HepG2 (cell line): ENCODE data around the gene CD72. TPM values are rescaled to one million over a fixed set of nuclear protein-coding genes. Genes with fewer than 3 reads are reported as not detected.

ENCODE experiments used
- ATAC-seq: fragments of 200-7000 bp; cut with Tn5 transposase; 3 replicates; pipeline ENCODE4 v1.9.1; 2020; ENCODE audit warnings: mild to moderate bottlenecking, moderate library complexity
- BruUV-seq: library from RNA; stranded (reverse); fragments of 400-500 nt; replicated peaks from 2 replicates; lab custom pipeline; 2021; lab: Mats Ljungman, UMichigan
- CTCF ChIA-PET: fragments of 300-600 bp; formaldehyde crosslinking; extraction: SDS; loops from one replicate; lab custom pipeline; 2021; ENCODE audit warnings: low total read pairs, inconsistent platforms, low intra/inter-chr PET ratio; lab: Yijun Ruan, JAX
- POLR2A ChIA-PET: fragments of 350-600 bp; sonication (Branson Sonifier 250); formaldehyde crosslinking; loops from one replicate; lab custom pipeline; 2020; ENCODE audit warnings: antibody characterized with exemption, inconsistent platforms; lab: Yijun Ruan, JAX
- DNase-seq: peaks from one replicate; pipeline ENCODE4 v3.0.0-alpha.2; 2015; ENCODE audit warnings: low spot score
- FAIRE-seq: peaks from 3 replicates; lab custom pipeline; 2011; peaks lifted over from hg19 to GRCh38; lab: Jason Lieb, UNC
- H2AFZ ChIP-seq: one replicate; pipeline ENCODE4 v1.6.1; 2011; ENCODE audit warnings: low read length, inconsistent platforms
- H3K27ac ChIP-seq: fragments of 300-600 bp; 3 replicates; pipeline ENCODE4 v1.8.0; 2011; ENCODE audit warnings: mixed run types, mild to moderate bottlenecking, mixed read lengths, low read length, inconsistent platforms; ENCODE audit not compliant: insufficient read depth; ENCODE audit errors: extremely low read length
- H3K27me3 ChIP-seq, 2 experiments: fragments of 200-600 bp in 1 of 2; 2 replicates in 1 of 2; 3 replicates in 1 of 2; pipeline versions ENCODE4 v1.6.0 to v1.8.0; 2011; ENCODE audit warnings: low read length in 2 of 2, mild to moderate bottlenecking in 2 of 2, moderate library complexity in 2 of 2, inconsistent platforms in 1 of 2; ENCODE audit not compliant: insufficient read depth in 2 of 2, control insufficient read depth in 1 of 2
- H3K36me3 ChIP-seq, 2 experiments: fragments of 200-600 bp in 1 of 2; replicated peaks in 1 of 2; 2 replicates in 1 of 2; 3 replicates in 1 of 2; pipeline versions ENCODE4 v1.5.1 to v1.8.0; 2011; ENCODE audit warnings: low read length in 2 of 2, inconsistent platforms in 1 of 2; ENCODE audit not compliant: insufficient read depth in 2 of 2, control insufficient read depth in 1 of 2
- H3K4me1 ChIP-seq: 2 replicates; pipeline ENCODE4 v1.5.1; 2012; ENCODE audit warnings: low read length, inconsistent platforms; ENCODE audit not compliant: insufficient read depth
- H3K4me2 ChIP-seq: 2 replicates; pipeline ENCODE4 v1.6.0; 2011; ENCODE audit warnings: low read depth, low read length, inconsistent platforms
- H3K4me3 ChIP-seq, 3 experiments: fragments of 200-600 bp in 1 of 3; sonication (generic), shearing (Covaris generic) in 1 of 3; replicated peaks in 1 of 3; 2 replicates each; pipeline ENCODE4 v1.5.1; 2011 to 2016; ENCODE audit warnings: low read length in 3 of 3, inconsistent platforms in 2 of 3, low read depth in 2 of 3, mild to moderate bottlenecking in 2 of 3, control low read depth in 1 of 3, mixed read lengths in 1 of 3; ENCODE audit not compliant: insufficient read depth in 1 of 3
- H3K79me2 ChIP-seq: one replicate; pipeline ENCODE4 v1.6.1; 2011; ENCODE audit warnings: low read length, inconsistent platforms; ENCODE audit not compliant: insufficient read depth
- H3K9ac ChIP-seq: 2 replicates; pipeline ENCODE4 v1.6.0; 2011; ENCODE audit warnings: mild to moderate bottlenecking, low read depth, low read length, inconsistent platforms; ENCODE audit not compliant: insufficient read depth
- H3K9me3 ChIP-seq: 2 replicates; pipeline ENCODE4 v1.5.1; 2012; ENCODE audit warnings: mild to moderate bottlenecking, low read length
- H4K20me1 ChIP-seq: 2 replicates; pipeline ENCODE4 v1.6.0; 2011; ENCODE audit warnings: inconsistent platforms, mild to moderate bottlenecking, low read length, moderate library complexity; ENCODE audit not compliant: insufficient read depth
- ARHGAP35 ChIP-seq: sonication (generic); formaldehyde crosslinking; IDR thresholded peaks from 2 replicates; pipeline ENCODE4 v1.9.0; 2022; ENCODE audit warnings: mild to moderate bottlenecking, inconsistent platforms, moderate library complexity, missing genetic modification reagents, borderline replicate concordance
- ESRRA ChIP-seq: sonication (generic); formaldehyde crosslinking; IDR thresholded peaks from 2 replicates; pipeline ENCODE4 v1.5.1; 2020; ENCODE audit warnings: mild to moderate bottlenecking, low read depth, missing genetic modification reagents
- HIVEP1 ChIP-seq: sonication (generic); formaldehyde crosslinking; IDR thresholded peaks from 2 replicates; pipeline ENCODE4 v1.4.0; 2020; ENCODE audit warnings: mild to moderate bottlenecking, missing genetic modification reagents
- HOXA3 ChIP-seq: sonication (generic); formaldehyde crosslinking; IDR thresholded peaks from 2 replicates; pipeline ENCODE4 v1.5.0; 2020; ENCODE audit warnings: missing genetic modification reagents
- JUN ChIP-seq: sonication (generic); formaldehyde crosslinking; IDR thresholded peaks from 2 replicates; pipeline ENCODE4 v1.4.0; 2020; ENCODE audit warnings: mild to moderate bottlenecking, missing genetic modification reagents
- NAIF1 ChIP-seq: sonication (generic); formaldehyde crosslinking; IDR thresholded peaks from 2 replicates; pipeline ENCODE4 v1.5.0; 2020; ENCODE audit warnings: mild to moderate bottlenecking, missing genetic modification reagents, borderline replicate concordance
- ZBTB7B ChIP-seq: sonication (generic); formaldehyde crosslinking; IDR thresholded peaks from 2 replicates; pipeline ENCODE4 v1.4.0; 2020; ENCODE audit warnings: missing genetic modification reagents
- ZNF232 ChIP-seq: sonication (generic); formaldehyde crosslinking; IDR thresholded peaks from 2 replicates; pipeline ENCODE4 v1.4.0; 2020; ENCODE audit warnings: missing genetic modification reagents, borderline replicate concordance
- ZNF44 ChIP-seq: sonication (generic); formaldehyde crosslinking; IDR thresholded peaks from 2 replicates; pipeline ENCODE4 v1.5.1; 2020; ENCODE audit warnings: mild to moderate bottlenecking, missing genetic modification reagents
- ZNF569 ChIP-seq: sonication (generic); formaldehyde crosslinking; IDR thresholded peaks from 2 replicates; pipeline ENCODE4 v1.5.0; 2020; ENCODE audit warnings: mild to moderate bottlenecking, missing genetic modification reagents, moderate library complexity, borderline replicate concordance
- WGBS: methylation state at CpG from one replicate; pipeline ENCODE4 v1.1.6; 2017; ENCODE audit warnings: low lambda C conversion rate; 5-methylcytosine and 5-hydroxymethylcytosine counted together
- in situ Hi-C: cut with HindIII; loops from 2 replicates; pipeline ENCODE4 v1.10.0; 2017; ENCODE audit warnings: low pct_unique_long_range_greater_than_20kb; ENCODE audit not compliant: extremely low pct_ligation_motif_present
- intact Hi-C: fragments of 100-400 bp; cut with micrococcal nuclease; formaldehyde crosslinking; loops from one replicate; pipeline ENCODE4 v1.10.0; 2022; ENCODE audit not compliant: unreplicated experiment
- polyA plus RNA-seq, 8 experiments: library from polyadenylated mRNA; depleted of rRNA in 3 of 8; stranded (reverse) in 7 of 8; unstranded in 1 of 8; fragments of >200 nt; fragmentation: Illumina TruSeq in 4 of 8; extraction: Trizol in 4 of 8; gene quantifications; 2 replicates each; pipeline versions ENCODE4 v1.2.1 to v1.2.3, GENCODE V29; 2011 to 2016; ENCODE audit warnings: low read depth in 4 of 8, missing spikeins in 1 of 8, mixed read lengths in 1 of 8; ENCODE audit not compliant: insufficient read depth in 1 of 8
- total RNA-seq, 5 experiments: library from RNA; depleted of rRNA; stranded (reverse); fragments of >200 nt; fragmentation: Illumina TruSeq; extraction: Trizol; gene quantifications; 2 replicates each; pipeline ENCODE4 v1.2.3, GENCODE V29; 2016; ENCODE audit warnings: low read depth in 1 of 5
- TF ChIP-seq, protein P1 (sequence below): sonication (generic); formaldehyde crosslinking; IDR thresholded peaks from 2 replicates; pipeline ENCODE4 v1.8.0; 2022; ENCODE audit warnings: mild to moderate bottlenecking, missing genetic modification reagents; ENCODE audit not compliant: insufficient replicate concordance
- TF ChIP-seq, protein P2 (sequence below): sonication (generic); formaldehyde crosslinking; IDR thresholded peaks from 2 replicates; pipeline ENCODE4 v1.5.1; 2020; ENCODE audit warnings: mild to moderate bottlenecking, missing genetic modification reagents, borderline replicate concordance
- TF ChIP-seq, protein P3 (sequence below): sonication (generic); formaldehyde crosslinking; conservative IDR thresholded peaks from 2 replicates; pipeline ENCODE4 v1.4.0; 2020; ENCODE audit warnings: missing genetic modification reagents
- TF ChIP-seq, protein P4 (sequence below): sonication (generic); formaldehyde crosslinking; IDR thresholded peaks from 2 replicates; pipeline ENCODE4 v1.5.0; 2020; ENCODE audit warnings: missing genetic modification reagents
- TF ChIP-seq, protein P5 (sequence below): sonication (generic); formaldehyde crosslinking; IDR thresholded peaks from 2 replicates; pipeline ENCODE4 v1.4.0; 2020; ENCODE audit warnings: mild to moderate bottlenecking, missing genetic modification reagents, borderline replicate concordance

The CD72 gene
- total and polyA plus RNA-seq, 2 of the 13 experiments (the other 11 are each of a cell fraction or from before 2014, with no cell fraction given): 0.18 to 1.1 TPM

DNA sequence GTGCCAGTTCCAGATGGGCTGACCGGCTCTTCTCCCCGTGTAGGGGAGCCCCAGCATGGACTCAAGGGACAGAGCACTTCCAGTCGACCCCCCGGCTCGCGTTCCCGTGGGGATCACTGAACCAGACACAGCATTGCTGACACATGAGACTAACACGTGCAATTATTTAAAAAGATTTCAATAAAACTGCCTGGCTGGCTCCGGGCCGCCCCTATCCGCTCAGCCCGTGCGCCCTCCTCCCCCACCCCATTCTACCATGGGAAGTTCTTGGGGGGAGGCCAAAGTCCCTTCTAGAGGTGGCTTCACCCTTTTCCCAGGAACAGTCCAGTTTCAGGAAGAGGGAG, 8.4 kb downstream of the CD72 start (continued):
- TF ChIP-seq, protein P1, sequence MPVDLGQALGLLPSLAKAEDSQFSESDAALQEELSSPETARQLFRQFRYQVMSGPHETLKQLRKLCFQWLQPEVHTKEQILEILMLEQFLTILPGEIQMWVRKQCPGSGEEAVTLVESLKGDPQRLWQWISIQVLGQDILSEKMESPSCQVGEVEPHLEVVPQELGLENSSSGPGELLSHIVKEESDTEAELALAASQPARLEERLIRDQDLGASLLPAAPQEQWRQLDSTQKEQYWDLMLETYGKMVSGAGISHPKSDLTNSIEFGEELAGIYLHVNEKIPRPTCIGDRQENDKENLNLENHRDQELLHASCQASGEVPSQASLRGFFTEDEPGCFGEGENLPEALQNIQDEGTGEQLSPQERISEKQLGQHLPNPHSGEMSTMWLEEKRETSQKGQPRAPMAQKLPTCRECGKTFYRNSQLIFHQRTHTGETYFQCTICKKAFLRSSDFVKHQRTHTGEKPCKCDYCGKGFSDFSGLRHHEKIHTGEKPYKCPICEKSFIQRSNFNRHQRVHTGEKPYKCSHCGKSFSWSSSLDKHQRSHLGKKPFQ: no peak
- no peak for TF ChIP-seq JUN (CRISPR knock-in tag)
- TF ChIP-seq, protein P2, sequence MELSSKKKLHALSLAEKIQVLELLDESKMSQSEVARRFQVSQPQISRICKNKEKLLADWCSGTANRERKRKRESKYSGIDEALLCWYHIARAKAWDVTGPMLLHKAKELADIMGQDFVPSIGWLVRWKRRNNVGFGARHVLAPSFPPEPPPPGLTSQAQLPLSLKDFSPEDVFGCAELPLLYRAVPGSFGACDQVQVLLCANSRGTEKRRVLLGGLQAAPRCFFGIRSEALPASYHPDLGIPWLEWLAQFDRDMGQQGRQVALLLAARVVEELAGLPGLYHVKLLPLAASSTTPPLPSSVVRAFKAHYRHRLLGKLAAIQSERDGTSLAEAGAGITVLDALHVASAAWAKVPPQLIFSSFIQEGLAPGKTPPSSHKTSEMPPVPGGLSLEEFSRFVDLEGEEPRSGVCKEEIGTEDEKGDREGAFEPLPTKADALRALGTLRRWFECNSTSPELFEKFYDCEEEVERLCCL (CRISPR knock-in tag): no peak
- TF ChIP-seq ZNF44 (CRISPR knock-in tag): no peak
- TF ChIP-seq ZNF232 (CRISPR knock-in tag): no peak

DNA sequence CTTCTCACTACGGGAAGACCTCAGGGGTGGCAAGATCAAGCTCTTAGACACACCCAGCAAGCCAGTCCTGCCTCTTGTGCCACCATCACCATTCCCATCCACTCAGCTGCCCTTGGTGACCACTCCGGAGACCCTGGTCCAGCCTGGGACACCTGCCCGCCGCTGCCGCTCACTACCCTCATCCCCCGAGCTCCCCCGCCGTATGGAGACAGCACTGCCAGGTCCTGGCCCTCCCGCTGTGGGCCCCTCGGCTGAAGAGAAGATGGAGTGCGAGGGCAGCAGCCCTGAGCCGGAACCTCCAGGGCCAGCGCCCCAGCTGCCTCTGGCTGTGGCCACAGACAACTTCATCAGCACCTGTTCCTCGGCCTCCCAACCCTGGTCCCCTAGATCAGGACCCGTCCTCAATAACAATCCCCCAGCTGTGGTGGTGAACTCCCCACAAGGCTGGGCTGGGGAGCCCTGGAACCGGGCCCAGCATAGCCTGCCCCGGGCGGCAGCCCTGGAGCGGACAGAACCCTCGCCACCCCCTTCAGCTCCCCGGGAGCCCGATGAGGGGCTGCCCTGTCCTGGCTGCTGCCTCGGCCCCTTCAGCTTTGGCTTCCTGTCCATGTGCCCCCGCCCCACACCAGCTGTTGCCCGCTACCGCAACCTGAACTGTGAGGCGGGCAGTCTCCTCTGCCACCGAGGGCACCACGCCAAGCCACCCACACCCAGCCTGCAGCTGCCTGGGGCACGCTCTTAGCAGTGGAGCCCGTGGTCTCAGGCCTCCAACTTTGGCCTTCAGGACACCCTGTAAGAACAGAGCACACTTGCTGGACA, 9.0 kb downstream of the CD72 start:
- no TSS peak for BruUV-seq
- Histone ChIP-seq H3K9me3 (no peaks in the 10 kb centered on the region), H3K4me3 (no peak overlapping the region), H3K9ac (no peak overlapping the region), H3K27ac (no peak overlapping the region), H3K36me3 (peaks cover 3 to 14% of the 10 kb centered on the region in 2 experiments; a peak in 3 of 5 replicates), H3K27me3 (peaks cover 0 to 7% of the 10 kb centered on the region in 2 experiments; a peak in 3 of 5 replicates), H3K4me1 (peaks cover 12% of the 10 kb centered on the region), H4K20me1 (no peaks in the 10 kb centered on the region; the same call in 1 of the 2 replicates), H3K4me2 (no peak overlapping the region), H2AFZ (no peak overlapping the region), H3K79me2 (peaks cover 4% of the 10 kb centered on the region)
- WGBS: 97% methylated on average over 19 of the region's 31 CpGs
- ChIA-PET CTCF (no interaction called here), POLR2A (no interaction called here)
- FAIRE-seq: no peak
- ATAC-seq: no peak
- intact Hi-C loops: no loop called here
- no peak for DNase-seq
- in situ Hi-C loops: no loop called here
- TF ChIP-seq ARHGAP35 (CRISPR knock-in tag) (no peak), ZBTB7B (CRISPR knock-in tag) (no peak), ZNF569 (CRISPR knock-in tag) (no peak), NAIF1 (CRISPR knock-in tag) (no peak), HIVEP1 (CRISPR knock-in tag) (no peak), HOXA3 (CRISPR knock-in tag) (no peak), ESRRA (CRISPR knock-in tag) (no peak)
- TF ChIP-seq, protein P3, sequence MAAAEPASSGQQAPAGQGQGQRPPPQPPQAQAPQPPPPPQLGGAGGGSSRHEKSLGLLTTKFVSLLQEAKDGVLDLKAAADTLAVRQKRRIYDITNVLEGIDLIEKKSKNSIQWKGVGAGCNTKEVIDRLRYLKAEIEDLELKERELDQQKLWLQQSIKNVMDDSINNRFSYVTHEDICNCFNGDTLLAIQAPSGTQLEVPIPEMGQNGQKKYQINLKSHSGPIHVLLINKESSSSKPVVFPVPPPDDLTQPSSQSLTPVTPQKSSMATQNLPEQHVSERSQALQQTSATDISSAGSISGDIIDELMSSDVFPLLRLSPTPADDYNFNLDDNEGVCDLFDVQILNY (CRISPR knock-in tag): no peak
- TF ChIP-seq, protein P4, sequence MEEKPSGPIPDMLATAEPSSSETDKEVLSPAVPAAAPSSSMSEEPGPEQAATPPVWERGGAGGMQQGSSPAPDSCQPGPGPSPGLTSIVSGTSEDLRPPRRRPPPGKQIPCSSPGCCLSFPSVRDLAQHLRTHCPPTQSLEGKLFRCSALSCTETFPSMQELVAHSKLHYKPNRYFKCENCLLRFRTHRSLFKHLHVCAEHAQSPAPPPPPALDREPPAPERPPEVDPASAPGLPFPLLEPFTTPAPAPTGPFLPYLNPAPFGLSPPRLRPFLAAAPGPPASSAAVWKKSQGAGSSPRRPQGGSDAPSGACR (CRISPR knock-in tag): no peak
- TF ChIP-seq, protein P5, sequence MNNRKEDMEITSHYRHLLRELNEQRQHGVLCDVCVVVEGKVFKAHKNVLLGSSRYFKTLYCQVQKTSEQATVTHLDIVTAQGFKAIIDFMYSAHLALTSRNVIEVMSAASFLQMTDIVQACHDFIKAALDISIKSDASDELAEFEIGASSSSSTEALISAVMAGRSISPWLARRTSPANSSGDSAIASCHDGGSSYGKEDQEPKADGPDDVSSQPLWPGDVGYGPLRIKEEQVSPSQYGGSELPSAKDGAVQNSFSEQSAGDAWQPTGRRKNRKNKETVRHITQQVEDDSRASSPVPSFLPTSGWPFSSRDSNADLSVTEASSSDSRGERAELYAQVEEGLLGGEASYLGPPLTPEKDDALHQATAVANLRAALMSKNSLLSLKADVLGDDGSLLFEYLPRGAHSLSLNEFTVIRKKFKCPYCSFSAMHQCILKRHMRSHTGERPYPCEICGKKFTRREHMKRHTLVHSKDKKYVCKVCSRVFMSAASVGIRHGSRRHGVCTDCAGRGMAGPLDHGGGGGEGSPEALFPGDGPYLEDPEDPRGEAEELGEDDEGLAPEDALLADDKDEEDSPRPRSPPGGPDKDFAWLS (CRISPR knock-in tag): no peak
